Fibroblast of villous mesenchyme (primary cell): ENCODE data around the gene FOXD1. TPM values are rescaled to one million over a fixed set of nuclear protein-coding genes. Genes with fewer than 3 reads are reported as not detected.
A peak's percentile ranks its signal among the peaks of the same experiment; 100 is the strongest.

ENCODE experiments used
- DNase-seq: peaks from one replicate; pipeline ENCODE4 v3.0.0-alpha.2; 2010; ENCODE audit warnings: low read depth
- H3K4me3 ChIP-seq: 2 replicates; pipeline ENCODE4 v1.5.1; 2011; ENCODE audit warnings: low read depth, mild to moderate bottlenecking, low read length
- CTCF ChIP-seq: IDR thresholded peaks from 2 replicates; pipeline ENCODE4 v1.5.1; 2012; ENCODE audit warnings: low read depth, mild to moderate bottlenecking, low read length; ENCODE audit not compliant: insufficient read depth
- total RNA-seq: library from RNA; depleted of rRNA; stranded (reverse); fragments of >200 nt; gene quantifications from 2 replicates; pipeline ENCODE4 v1.2.3, GENCODE V29; 2012

FOXD1 gene
- total RNA-seq, 1 donor: 2.2 TPM

DNA sequence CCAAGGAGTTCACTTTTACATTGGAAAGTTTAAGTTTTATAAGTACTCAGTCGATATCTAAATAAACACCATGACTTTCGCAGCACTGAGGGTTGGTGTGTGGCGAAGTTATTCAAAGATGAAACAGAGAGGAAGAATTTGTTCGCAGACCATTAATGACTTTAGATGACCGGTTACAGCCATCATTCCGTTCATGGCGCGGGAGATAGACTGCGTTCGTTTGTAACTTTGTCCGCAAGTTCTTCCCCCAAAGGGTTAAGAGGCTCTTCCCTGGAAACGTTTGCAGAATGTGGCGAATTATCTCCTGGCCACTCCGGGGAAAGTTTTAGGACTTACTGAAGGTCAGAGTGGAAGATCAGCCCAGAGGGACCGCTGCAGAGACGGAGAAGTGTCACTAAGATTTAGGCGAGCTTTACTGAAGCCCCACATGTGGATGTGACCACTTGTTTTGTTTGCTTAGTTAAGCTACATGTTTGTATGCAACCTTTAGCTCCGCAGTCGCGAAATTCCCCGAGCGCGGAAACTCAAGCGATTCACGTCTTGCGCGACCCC lies 2.2 kb upstream of the FOXD1 start:
- no peak overlapping the region for H3K4me3 ChIP-seq
- no peak for TF ChIP-seq CTCF
- DNase-seq: peak; percentile 24

DNA sequence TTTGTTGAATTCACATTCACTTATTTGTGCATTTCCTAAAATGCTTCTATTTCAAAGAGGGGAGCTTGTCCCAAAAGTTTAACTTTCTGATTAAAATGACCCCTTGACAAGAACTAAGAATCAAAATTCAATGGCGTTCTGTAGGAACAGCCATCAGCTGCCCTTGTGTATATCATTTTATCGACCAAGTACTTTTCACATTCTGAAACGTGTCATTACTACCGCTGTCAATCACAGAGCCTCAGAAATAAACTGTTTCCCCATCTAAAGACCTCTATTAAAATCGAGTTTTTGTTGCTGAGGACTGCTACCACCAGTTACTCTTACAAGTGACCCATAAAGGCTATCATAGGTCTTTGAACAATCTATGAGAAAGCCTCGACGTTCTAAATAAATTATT lies 1.6 kb upstream of the FOXD1 start:
- H3K4me3 ChIP-seq: no peak overlapping the region
- DNase-seq: no peak
- no peak for TF ChIP-seq CTCF

DNA sequence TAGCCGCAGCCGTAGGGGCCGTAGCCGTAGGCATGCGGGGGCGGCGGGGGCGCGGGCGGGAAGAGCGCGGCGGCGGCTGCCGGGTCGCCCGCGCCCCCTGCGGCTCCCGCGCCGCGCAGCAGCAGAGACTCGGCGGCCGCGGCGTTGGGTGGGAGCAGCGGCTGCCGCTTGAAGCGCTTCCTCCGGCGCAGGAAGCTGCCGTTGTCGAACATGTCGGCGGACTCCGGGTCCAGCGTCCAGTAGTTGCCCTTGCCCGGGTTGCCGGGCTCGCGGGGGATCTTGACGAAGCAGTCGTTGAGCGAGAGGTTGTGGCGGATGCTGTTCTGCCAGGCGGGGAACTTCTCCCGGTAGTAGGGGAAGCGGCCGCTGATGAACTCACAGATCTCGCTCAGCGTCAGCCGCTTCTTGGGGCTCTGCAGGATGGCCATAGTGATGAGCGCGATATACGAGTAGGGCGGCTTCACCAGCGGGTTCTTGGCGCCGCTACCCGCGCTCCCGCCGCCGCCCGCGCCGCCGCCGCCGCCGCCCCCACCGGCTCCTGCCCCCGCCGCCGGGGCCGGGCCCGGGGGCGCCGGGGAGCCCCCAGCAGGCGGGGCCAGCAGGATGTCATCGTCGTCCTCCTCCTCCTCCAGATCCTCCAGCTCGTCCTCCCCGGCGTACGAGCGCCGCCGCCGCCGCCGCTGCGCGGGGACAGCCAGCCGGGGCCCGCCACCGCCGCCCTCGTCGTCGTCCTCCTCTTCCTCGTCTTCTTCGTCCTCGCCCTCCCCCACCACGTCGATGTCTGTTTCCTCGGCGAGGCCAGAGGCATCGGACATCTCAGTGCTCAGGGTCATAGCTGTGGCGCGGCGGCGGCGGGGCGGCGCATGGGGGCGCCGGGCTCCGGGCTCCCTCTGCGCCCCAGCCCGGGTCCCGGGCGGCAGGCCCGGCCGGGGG lies 781 bp downstream of the FOXD1 start:
- no peak for TF ChIP-seq CTCF
- DNase-seq: peak; percentile 62
- H3K4me3 ChIP-seq: peak overlapping the region; percentile 55

- peak; percentile 13 for DNase-seq
- peak overlapping the region; percentile 46 for H3K4me3 ChIP-seq
- TF ChIP-seq CTCF: no peak
Observed at GRCh38 chr5:73446631-73447529, 1.7 kb downstream of the FOXD1 start.

DNA sequence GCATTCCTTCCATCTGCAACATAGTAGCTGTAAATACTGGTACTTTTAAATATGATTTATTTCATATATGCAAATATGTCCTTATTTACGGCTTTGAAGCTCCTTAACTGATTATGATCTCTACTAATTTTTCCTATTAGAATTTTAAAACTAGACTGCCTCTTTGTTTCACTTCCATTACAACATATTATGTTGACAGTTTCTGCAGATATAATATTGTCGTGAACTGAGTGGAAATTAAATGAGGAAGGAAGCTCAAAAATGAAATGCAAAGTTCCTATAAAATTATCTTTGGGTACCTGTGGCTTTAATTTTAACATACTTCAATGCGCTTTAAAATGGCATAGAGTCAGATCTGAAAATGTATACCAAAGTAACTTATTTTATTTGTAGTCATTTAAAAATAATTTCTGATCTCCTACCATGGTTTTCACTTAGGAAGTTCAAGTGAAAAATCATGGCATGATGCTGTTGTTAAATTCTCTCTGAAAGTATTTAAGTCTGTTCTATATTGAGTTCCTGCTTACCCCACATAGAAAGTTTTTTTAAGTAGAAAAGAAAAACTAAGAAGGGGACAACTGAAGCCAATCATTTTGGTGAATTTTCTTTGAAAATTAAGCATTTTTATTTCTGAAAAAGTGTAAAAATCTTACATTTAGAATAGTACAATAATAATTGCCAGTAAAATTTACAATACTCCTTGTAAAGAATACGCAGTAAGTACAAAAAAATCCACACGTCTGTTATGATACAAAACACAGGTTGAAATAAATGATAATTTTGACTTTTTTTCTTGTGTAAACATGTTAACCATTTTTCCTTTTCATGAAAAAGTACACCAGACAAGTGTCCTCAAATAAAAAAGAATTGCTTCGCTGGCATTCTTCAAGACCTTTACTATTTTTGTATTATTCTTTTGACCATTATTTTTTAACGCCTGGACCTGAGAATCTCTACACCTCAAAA lies 2.6 kb downstream of the FOXD1 start:
- no peak for TF ChIP-seq CTCF
- peak overlapping the region; percentile 46 for H3K4me3 ChIP-seq
- no peak for DNase-seq
